Renal cortex interstitium (tissue), 11 donors: ENCODE data around the gene IL15RA. TPM values are rescaled to one million over a fixed set of nuclear protein-coding genes. Genes with fewer than 3 reads are reported as not detected.
"Not testable (repeated sequence)": the region's sequence is repeated elsewhere in the genome, so short reads cannot be mapped to it uniquely, and the experiment has no call there.

Experiments used
- DNase-seq, 11 donors: peaks; one replicate each; pipeline ENCODE4 v3.0.0-alpha.2; 2013; ENCODE audit warnings: low read depth in 9 of 11, low spot score in 4 of 11; ENCODE audit errors: extremely low read depth in 1 of 11
- polyA plus RNA-seq, 3 donors: library from polyadenylated mRNA; unstranded; fragments of 120-200 nt; gene quantifications; one replicate each; pipeline ENCODE4 v1.2.1, GENCODE V29; 2013; ENCODE audit not compliant: insufficient read length in 3 of 3

IL15RA gene
- polyA plus RNA-seq, 3 donors: 1.6 to 2.4 (median 1.7) TPM

- no peak for DNase-seq
Measured at GRCh38 chr10:5910323-5911100, 66.8 kb downstream of the IL15RA start.

- not testable (repeated sequence) for DNase-seq
Measured at GRCh38 chr10:5908676-5909075, 68.7 kb downstream of the IL15RA start.

DNA sequence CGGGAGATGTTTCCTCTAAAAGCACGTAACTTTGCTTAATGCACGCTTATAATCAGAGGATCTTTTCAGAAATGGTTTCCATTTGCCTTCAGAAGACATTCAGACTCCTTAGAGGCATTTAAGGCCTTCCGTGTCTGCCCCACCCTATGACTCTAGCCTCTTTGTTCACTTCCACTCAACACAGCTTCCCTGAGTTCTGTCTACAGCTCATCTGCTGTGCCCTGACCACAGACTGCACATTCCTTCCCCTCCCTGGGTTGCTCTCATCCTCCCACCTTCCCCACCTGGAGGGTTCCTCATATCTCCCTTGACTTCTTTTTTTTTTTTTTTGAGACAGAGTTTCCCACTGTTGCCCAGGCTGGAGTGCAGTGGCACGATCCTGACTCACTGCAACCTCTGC lies 70.7 kb downstream of the IL15RA start:
- DNase-seq: no peak

GRCh38 chr10:5905854-5906507 lies 71.4 kb downstream of the IL15RA start:
- DNase-seq: no peak

GRCh38 chr10:5904227-5904626 lies 73.1 kb downstream of the IL15RA start:
- no peak for DNase-seq

GRCh38 chr10:5903563-5903962 lies 73.8 kb downstream of the IL15RA start:
- no peak for DNase-seq

DNA sequence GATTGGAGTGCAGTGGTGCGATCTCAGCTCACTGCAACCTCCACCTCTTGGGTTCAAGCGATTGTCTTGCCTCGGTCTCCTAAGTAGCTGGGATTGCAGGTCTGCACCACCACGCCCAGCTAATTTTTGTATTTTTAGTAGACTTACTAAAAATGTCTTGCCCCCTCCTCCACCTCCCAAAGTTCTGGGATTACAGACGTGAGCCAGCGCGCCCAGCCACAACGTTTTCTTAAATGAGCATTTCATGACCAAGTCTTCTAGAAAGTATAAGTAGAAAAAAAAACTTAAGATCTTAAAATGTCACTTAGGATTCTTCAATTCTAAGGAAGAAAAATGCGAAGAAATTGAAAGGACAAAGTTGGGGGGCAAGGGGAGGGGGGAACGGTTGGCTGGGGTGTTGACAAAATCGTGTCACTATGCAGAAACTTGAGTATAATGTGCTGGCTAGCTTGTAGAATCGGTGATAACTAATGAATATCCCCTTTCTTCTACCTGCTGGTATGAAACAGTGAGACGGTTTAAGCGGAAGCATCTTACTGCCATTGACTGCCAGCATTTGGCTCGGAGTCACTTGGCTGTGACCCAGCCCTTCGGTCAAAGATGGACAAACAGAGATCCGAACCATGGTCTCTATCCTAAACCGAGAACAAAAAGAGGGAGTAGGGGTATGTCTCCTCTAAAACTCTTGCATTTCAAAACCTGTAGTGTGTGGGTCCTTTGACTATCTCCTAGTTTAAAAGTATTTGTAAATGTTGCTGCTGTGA lies 74.7 kb downstream of the IL15RA start:
- no peak for DNase-seq

Other genes starting within 250 kb of the IL15RA start
- gene GDI2, start 164.1 kb downstream of the IL15RA start, polyA plus RNA-seq: 100 to 1,000 TPM; 284 to 348 (median 304) TPM
- gene ANKRD16, start 87.7 kb downstream of the IL15RA start, polyA plus RNA-seq: 10 to 100 TPM in 2 of 3 donors, 1 to 10 TPM in 1; 9.3 to 12.8 (median 12.5) TPM
- 10 to 100 TPM; 72.2 to 93.5 (median 76.7) TPM for gene FBH1, start 87.3 kb downstream of the IL15RA start, polyA plus RNA-seq
- gene IL2RA, start 84.8 kb upstream of the IL15RA start, polyA plus RNA-seq: under 1 TPM in 1 of 3 donors, not detected in 2; 0.10 TPM
- 100 to 1,000 TPM; 149 to 203 (median 163) TPM for gene RBM17, start 111.5 kb upstream of the IL15RA start, polyA plus RNA-seq
- gene PFKFB3, start 225.4 kb upstream of the IL15RA start, polyA plus RNA-seq: 10 to 100 TPM; 25.3 to 63.3 (median 31.4) TPM